HuH-7 (cell line): ENCODE data around the gene SLX4IP.

Experiments
- DNase-seq: peaks from one replicate; pipeline ENCODE4 v3.0.0; 2011; ENCODE audit warnings: low spot score

The SLX4IP gene

GRCh38 chr20:10467681-10468339 lies 32.7 kb downstream of the SLX4IP start:
- DNase-seq, result no peak

- no peak for DNase-seq
These were observed 33.3 kb downstream of the SLX4IP start for GRCh38 chr20:10468340-10468845.

- no peak for DNase-seq
These were observed 34.0 kb downstream of the SLX4IP start for GRCh38 chr20:10469056-10469455.

- DNase-seq, result peak; percentile 47
These were observed 34.5 kb downstream of the SLX4IP start for GRCh38 chr20:10469599-10469998.

GRCh38 chr20:10470276-10470675 lies 35.2 kb downstream of the SLX4IP start:
- DNase-seq, result no peak

GRCh38 chr20:10472871-10473270 lies 37.8 kb downstream of the SLX4IP start:
- DNase-seq, result no peak

- no peak for DNase-seq
These were observed 39.6 kb downstream of the SLX4IP start for GRCh38 chr20:10474606-10475184.

- no peak for DNase-seq
These were observed 40.1 kb downstream of the SLX4IP start for GRCh38 chr20:10475225-10475624.

- no peak for DNase-seq
These were observed 41.2 kb downstream of the SLX4IP start for GRCh38 chr20:10476319-10476724.

GRCh38 chr20:10478205-10478604 lies 43.1 kb downstream of the SLX4IP start:
- no peak for DNase-seq

- no peak for DNase-seq
These were observed 43.8 kb downstream of the SLX4IP start for GRCh38 chr20:10478930-10479329.

GRCh38 chr20:10481676-10482075 lies 46.6 kb downstream of the SLX4IP start:
- no peak for DNase-seq

- no peak for DNase-seq
These were observed 48.6 kb downstream of the SLX4IP start for GRCh38 chr20:10483691-10484090.

- no peak for DNase-seq
These were observed 52.3 kb downstream of the SLX4IP start for GRCh38 chr20:10487142-10488136.

GRCh38 chr20:10488534-10488933 lies 53.4 kb downstream of the SLX4IP start:
- DNase-seq, result no peak

- DNase-seq, result no peak
These were observed 54.7 kb downstream of the SLX4IP start for GRCh38 chr20:10489853-10490252.

GRCh38 chr20:10490257-10490656 lies 55.2 kb downstream of the SLX4IP start:
- no peak for DNase-seq

GRCh38 chr20:10490706-10491105 lies 55.6 kb downstream of the SLX4IP start:
- DNase-seq, result no peak

GRCh38 chr20:10492065-10492464 lies 57.0 kb downstream of the SLX4IP start:
- DNase-seq, result no peak

GRCh38 chr20:10492844-10493243 lies 57.7 kb downstream of the SLX4IP start:
- no peak for DNase-seq

- DNase-seq, result no peak
These were observed 60.1 kb downstream of the SLX4IP start for GRCh38 chr20:10495173-10495572.

- DNase-seq, result no peak
These were observed 61.4 kb downstream of the SLX4IP start for GRCh38 chr20:10496465-10496864.

GRCh38 chr20:10497283-10497682 lies 62.2 kb downstream of the SLX4IP start:
- no peak for DNase-seq
